HL-60 (cell line): ENCODE results near the gene ALG10B.
"Not testable (repeated sequence)": the region's sequence is repeated elsewhere in the genome, so short reads cannot be mapped to it uniquely, and the experiment has no call there.

Experiments used
- GABPA ChIP-seq: IDR thresholded peaks from 2 replicates; pipeline ENCODE4 v1.6.1; 2012; ENCODE audit warnings: low read depth
- POLR2AphosphoS5 ChIP-seq: IDR thresholded peaks from 2 replicates; pipeline ENCODE4 v1.6.1; 2012; ENCODE audit warnings: low read depth
- SPI1 ChIP-seq: IDR thresholded peaks from 2 replicates; pipeline ENCODE4 v1.6.1; 2012; ENCODE audit warnings: low read depth, mild to moderate bottlenecking, borderline replicate concordance
- TF ChIP-seq, protein P1 (sequence below): IDR thresholded peaks from one replicate; pipeline ENCODE4 v1.5.1; 2011; ENCODE audit warnings: low read length, control low read depth, inconsistent platforms; ENCODE audit not compliant: insufficient read depth
- TF ChIP-seq, protein P2 (sequence below): IDR thresholded peaks from 2 replicates; pipeline ENCODE4 v1.6.1; 2012; ENCODE audit warnings: low read depth; ENCODE audit not compliant: insufficient replicate concordance

DNA sequence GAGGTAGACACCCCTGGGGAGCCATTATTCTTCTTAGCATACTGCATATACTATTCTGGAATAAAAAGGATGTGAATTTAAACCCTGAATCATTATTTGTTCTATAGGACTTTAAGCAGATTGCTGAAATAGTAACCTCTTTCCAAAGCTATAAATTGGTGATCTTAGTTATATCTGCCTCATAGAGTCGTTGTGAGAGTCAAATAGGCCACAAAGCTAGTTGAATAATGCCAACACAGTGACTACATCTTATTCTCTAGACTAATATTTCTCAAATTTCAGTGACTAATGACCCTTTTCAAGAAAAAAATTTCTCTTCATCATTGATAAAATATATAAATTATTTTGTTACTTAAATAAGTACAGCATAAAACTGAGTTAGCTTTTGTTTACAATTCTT, 13.6 kb upstream of the ALG10B start:
- TF ChIP-seq, protein P1, sequence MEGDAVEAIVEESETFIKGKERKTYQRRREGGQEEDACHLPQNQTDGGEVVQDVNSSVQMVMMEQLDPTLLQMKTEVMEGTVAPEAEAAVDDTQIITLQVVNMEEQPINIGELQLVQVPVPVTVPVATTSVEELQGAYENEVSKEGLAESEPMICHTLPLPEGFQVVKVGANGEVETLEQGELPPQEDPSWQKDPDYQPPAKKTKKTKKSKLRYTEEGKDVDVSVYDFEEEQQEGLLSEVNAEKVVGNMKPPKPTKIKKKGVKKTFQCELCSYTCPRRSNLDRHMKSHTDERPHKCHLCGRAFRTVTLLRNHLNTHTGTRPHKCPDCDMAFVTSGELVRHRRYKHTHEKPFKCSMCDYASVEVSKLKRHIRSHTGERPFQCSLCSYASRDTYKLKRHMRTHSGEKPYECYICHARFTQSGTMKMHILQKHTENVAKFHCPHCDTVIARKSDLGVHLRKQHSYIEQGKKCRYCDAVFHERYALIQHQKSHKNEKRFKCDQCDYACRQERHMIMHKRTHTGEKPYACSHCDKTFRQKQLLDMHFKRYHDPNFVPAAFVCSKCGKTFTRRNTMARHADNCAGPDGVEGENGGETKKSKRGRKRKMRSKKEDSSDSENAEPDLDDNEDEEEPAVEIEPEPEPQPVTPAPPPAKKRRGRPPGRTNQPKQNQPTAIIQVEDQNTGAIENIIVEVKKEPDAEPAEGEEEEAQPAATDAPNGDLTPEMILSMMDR = not testable (repeated sequence)
- not testable (repeated sequence) for TF ChIP-seq GABPA, SPI1, POLR2AphosphoS5
- TF ChIP-seq, protein P2, sequence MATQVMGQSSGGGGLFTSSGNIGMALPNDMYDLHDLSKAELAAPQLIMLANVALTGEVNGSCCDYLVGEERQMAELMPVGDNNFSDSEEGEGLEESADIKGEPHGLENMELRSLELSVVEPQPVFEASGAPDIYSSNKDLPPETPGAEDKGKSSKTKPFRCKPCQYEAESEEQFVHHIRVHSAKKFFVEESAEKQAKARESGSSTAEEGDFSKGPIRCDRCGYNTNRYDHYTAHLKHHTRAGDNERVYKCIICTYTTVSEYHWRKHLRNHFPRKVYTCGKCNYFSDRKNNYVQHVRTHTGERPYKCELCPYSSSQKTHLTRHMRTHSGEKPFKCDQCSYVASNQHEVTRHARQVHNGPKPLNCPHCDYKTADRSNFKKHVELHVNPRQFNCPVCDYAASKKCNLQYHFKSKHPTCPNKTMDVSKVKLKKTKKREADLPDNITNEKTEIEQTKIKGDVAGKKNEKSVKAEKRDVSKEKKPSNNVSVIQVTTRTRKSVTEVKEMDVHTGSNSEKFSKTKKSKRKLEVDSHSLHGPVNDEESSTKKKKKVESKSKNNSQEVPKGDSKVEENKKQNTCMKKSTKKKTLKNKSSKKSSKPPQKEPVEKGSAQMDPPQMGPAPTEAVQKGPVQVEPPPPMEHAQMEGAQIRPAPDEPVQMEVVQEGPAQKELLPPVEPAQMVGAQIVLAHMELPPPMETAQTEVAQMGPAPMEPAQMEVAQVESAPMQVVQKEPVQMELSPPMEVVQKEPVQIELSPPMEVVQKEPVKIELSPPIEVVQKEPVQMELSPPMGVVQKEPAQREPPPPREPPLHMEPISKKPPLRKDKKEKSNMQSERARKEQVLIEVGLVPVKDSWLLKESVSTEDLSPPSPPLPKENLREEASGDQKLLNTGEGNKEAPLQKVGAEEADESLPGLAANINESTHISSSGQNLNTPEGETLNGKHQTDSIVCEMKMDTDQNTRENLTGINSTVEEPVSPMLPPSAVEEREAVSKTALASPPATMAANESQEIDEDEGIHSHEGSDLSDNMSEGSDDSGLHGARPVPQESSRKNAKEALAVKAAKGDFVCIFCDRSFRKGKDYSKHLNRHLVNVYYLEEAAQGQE = not testable (repeated sequence)
